Upper lobe of right lung (tissue), 1 donor: ENCODE data around the gene GPR176. TPM values are rescaled to one million over a fixed set of nuclear protein-coding genes. Genes with fewer than 3 reads are reported as not detected.
A peak's percentile ranks its signal among the peaks of the same experiment; 100 is the strongest.

ENCODE experiments used
- ATAC-seq: fragments of 200-7000 bp; cut with Tn5 transposase; one replicate; pipeline ENCODE4 v1.9.1; 2020; ENCODE audit warnings: mild to moderate bottlenecking, moderate library complexity
- DNase-seq: peaks from one replicate; pipeline ENCODE4 v3.0.0-alpha.2; 2020
- H3K27ac ChIP-seq: fragments of 200-600 bp; one replicate; pipeline ENCODE4 v1.8.0; 2022
- H3K27me3 ChIP-seq: fragments of 200-600 bp; one replicate; pipeline ENCODE4 v1.8.0; 2022; ENCODE audit warnings: mild to moderate bottlenecking
- H3K36me3 ChIP-seq: fragments of 200-600 bp; one replicate; pipeline ENCODE4 v1.8.0; 2022
- H3K4me1 ChIP-seq: fragments of 200-600 bp; one replicate; pipeline ENCODE4 v1.8.0; 2022
- H3K4me3 ChIP-seq: fragments of 200-600 bp; one replicate; pipeline ENCODE4 v1.8.0; 2022; ENCODE audit warnings: mild to moderate bottlenecking
- H3K9me3 ChIP-seq: fragments of 200-600 bp; one replicate; pipeline ENCODE4 v1.8.0; 2022
- intact Hi-C: fragments of 100-400 bp; cut with DNase I; formaldehyde crosslinking; loops from one replicate; pipeline ENCODE4 v1.11.0; 2022
- total RNA-seq: library from RNA; stranded (reverse); fragmentation: NEBNext Ultra II Directional; extraction: Animal tissue kit (Norgen Biotek cat#: 25700); gene quantifications from one replicate; pipeline ENCODE4 v1.2.1, GENCODE V29; 2021
- TF ChIP-seq, protein P1 (sequence below): fragments of 200-600 bp; IDR thresholded peaks from one replicate; pipeline ENCODE4 v1.8.0; 2022; ENCODE audit warnings: antibody characterized with exemption
- donor health status: DM: no; HTN: yes; CAD: no; lungs with severe emphysema.

GPR176 gene
- total RNA-seq, 1 donor from 2014 or later, result 4.6 TPM

DNA sequence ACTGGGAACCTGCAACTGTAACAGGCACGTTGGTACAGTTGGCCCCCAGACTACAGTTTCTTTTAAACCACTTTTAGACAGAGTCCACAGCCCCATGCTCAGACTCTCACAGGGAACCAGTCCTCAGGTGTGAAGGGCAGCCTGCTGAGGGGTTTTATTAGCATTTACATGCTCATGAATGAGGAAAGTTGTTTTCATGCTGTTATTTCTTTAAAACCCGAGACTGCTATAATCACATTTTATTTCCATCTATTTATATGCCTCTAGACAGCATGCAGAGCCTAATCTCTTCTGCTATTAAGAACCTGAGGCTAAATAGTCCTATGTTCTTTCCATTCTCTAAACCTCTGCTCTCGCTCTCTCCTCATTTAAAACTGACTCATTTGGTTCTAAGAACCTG, 111.2 kb downstream of the GPR176 start:
- TF ChIP-seq, protein P1, sequence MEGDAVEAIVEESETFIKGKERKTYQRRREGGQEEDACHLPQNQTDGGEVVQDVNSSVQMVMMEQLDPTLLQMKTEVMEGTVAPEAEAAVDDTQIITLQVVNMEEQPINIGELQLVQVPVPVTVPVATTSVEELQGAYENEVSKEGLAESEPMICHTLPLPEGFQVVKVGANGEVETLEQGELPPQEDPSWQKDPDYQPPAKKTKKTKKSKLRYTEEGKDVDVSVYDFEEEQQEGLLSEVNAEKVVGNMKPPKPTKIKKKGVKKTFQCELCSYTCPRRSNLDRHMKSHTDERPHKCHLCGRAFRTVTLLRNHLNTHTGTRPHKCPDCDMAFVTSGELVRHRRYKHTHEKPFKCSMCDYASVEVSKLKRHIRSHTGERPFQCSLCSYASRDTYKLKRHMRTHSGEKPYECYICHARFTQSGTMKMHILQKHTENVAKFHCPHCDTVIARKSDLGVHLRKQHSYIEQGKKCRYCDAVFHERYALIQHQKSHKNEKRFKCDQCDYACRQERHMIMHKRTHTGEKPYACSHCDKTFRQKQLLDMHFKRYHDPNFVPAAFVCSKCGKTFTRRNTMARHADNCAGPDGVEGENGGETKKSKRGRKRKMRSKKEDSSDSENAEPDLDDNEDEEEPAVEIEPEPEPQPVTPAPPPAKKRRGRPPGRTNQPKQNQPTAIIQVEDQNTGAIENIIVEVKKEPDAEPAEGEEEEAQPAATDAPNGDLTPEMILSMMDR, result no peak
- Histone ChIP-seq H3K27ac (no peak overlapping the region), H3K27me3 (no peaks in the 10 kb centered on the region), H3K4me3 (no peak overlapping the region), H3K4me1 (no peaks in the 10 kb centered on the region), H3K9me3 (no peaks in the 10 kb centered on the region), H3K36me3 (no peaks in the 10 kb centered on the region)
- DNase-seq (no peak), ATAC-seq (no peak)
- intact Hi-C loops, result no loop called here

DNA sequence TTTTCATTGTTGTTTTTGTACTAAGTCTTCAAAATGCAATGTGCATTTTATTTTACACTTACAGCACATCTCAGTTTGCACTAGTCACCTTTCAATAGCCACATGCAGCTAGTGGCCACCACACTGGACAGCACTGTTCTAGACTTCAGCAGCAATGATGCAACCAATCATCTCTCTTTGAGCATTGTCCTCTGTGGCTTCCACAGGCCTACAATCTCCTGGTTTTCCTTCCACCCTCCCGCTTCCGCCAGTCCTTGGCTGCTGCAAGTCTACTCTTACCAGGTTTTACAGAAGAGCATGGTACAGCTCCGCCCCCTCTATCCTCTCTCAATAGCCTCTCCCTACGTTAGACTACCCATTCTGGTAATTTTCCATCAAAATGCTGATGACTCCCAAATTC, 112.3 kb downstream of the GPR176 start:
- Histone ChIP-seq H3K27me3 (no peaks in the 10 kb centered on the region), H3K4me3 (no peak overlapping the region), H3K36me3 (no peaks in the 10 kb centered on the region), H3K27ac (no peak overlapping the region), H3K9me3 (no peaks in the 10 kb centered on the region), H3K4me1 (no peaks in the 10 kb centered on the region)
- intact Hi-C loops, result no loop called here
- TF ChIP-seq, protein P1, result no peak
- ATAC-seq (no peak), DNase-seq (no peak)

DNA sequence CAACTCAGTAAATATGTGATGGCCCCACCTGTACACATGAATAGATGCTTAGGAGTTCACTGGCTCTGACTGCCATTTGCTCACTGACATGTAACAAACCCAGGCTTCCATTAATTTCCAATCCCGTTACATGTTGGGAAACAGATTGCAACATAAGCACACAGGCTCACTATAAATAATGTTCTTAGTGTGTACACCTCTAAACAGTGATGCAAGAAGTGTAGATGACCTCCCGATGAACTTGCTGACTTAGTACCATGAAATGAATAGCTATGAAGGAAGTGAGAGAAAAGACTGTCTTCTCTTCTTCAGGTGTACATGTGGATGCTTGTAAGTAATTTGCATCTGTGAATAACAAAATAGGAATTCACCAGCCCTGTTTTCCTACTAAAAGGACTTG, 116.0 kb downstream of the GPR176 start:
- Histone ChIP-seq H3K27ac (no peak overlapping the region), H3K4me1 (no peaks in the 10 kb centered on the region), H3K36me3 (no peaks in the 10 kb centered on the region), H3K4me3 (no peak overlapping the region), H3K27me3 (no peaks in the 10 kb centered on the region), H3K9me3 (no peaks in the 10 kb centered on the region)
- ATAC-seq, result peak; percentile 15
- no peak for DNase-seq
- TF ChIP-seq, protein P1, result no peak
- intact Hi-C loops, result no loop called here

DNA sequence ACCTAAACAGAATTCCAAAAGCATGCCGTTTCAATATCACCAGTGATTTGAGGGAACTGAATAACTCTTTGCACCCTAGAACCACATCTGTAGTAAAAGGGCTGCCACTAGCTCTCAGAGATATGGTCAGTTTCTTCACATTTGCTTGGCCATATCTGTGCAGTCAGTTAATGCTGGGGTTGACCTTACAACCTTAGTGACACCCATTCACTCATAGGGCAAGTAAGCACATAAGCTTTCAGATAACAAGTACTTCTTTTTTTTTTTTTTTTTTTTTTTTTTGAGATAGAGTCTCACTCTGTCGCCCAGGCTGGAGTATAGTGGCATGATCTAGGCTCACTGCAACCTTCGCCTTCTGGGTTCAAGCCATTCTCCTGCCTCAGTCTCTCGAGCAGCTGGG, 117.0 kb downstream of the GPR176 start:
- TF ChIP-seq, protein P1, result no peak
- no peaks in the 10 kb centered on the region for H3K27me3 ChIP-seq
- no peaks in the 10 kb centered on the region for H3K9me3 ChIP-seq
- H3K4me3 ChIP-seq, result no peak overlapping the region
- no peaks in the 10 kb centered on the region for H3K4me1 ChIP-seq
- H3K36me3 ChIP-seq, result no peaks in the 10 kb centered on the region
- intact Hi-C loops, result no loop called here
- no peak for ATAC-seq
- DNase-seq, result no peak
- no peak overlapping the region for H3K27ac ChIP-seq

GRCh38 chr15:39801641-39802309, 118.3 kb downstream of the GPR176 start:
- Histone ChIP-seq H3K27me3 (no peaks in the 10 kb centered on the region), H3K27ac (no peak overlapping the region), H3K9me3 (no peaks in the 10 kb centered on the region), H3K36me3 (no peaks in the 10 kb centered on the region), H3K4me1 (no peaks in the 10 kb centered on the region), H3K4me3 (no peak overlapping the region)
- DNase-seq, result no peak
- intact Hi-C loops, result no loop called here
- ATAC-seq, result peak; percentile 66
- TF ChIP-seq, protein P1, result peak; percentile 26

GRCh38 chr15:39799552-39800011, 120.5 kb downstream of the GPR176 start:
- H3K4me3 ChIP-seq, result no peak overlapping the region
- H3K4me1 ChIP-seq, result no peaks in the 10 kb centered on the region
- H3K9me3 ChIP-seq, result no peaks in the 10 kb centered on the region
- DNase-seq, result no peak
- intact Hi-C loops, result no loop called here
- TF ChIP-seq, protein P1, result no peak
- ATAC-seq, result peak; percentile 85
- H3K27ac ChIP-seq, result no peak overlapping the region
- no peaks in the 10 kb centered on the region for H3K27me3 ChIP-seq
- H3K36me3 ChIP-seq, result no peaks in the 10 kb centered on the region
